GM12873 (cell line): ENCODE data around the gene PTN.

Source experiments
- CTCF ChIP-seq: IDR thresholded peaks from 2 replicates; pipeline ENCODE4 v1.5.1; 2012; ENCODE audit warnings: low read depth, mild to moderate bottlenecking, moderate library complexity, low read length, control low read depth; ENCODE audit not compliant: insufficient read depth; ENCODE audit errors: missing control alignments

PTN gene

GRCh38 chr7:137324796-137325696 is 18.5 kb downstream of the PTN start:
- TF ChIP-seq CTCF: no peak

GRCh38 chr7:137316648-137317353 is 26.7 kb downstream of the PTN start:
- no peak for TF ChIP-seq CTCF

DNA sequence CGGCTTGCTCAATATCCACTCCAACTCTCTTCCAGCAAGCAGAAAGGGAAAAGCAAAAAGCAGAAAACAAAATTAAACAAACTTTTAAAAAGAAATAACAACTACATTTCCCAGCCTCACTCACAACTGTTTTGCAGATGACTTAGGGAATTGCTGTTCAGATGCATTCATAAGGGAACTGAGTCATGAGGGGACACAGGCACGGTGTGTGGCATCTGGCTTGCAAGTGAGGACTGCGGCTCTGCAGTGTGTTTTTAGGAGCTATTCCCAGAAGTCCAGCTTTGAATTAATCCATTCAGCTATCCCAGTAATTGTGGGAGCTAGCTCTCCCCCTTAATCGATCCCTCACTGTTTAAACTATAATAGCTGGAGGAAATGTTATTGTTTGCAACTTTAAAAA is 30.3 kb downstream of the PTN start:
- TF ChIP-seq CTCF: no peak

GRCh38 chr7:137306748-137307147 is 36.8 kb downstream of the PTN start:
- TF ChIP-seq CTCF: no peak

- TF ChIP-seq CTCF: no peak
Observed at GRCh38 chr7:137305901-137306621, 37.5 kb downstream of the PTN start.

DNA sequence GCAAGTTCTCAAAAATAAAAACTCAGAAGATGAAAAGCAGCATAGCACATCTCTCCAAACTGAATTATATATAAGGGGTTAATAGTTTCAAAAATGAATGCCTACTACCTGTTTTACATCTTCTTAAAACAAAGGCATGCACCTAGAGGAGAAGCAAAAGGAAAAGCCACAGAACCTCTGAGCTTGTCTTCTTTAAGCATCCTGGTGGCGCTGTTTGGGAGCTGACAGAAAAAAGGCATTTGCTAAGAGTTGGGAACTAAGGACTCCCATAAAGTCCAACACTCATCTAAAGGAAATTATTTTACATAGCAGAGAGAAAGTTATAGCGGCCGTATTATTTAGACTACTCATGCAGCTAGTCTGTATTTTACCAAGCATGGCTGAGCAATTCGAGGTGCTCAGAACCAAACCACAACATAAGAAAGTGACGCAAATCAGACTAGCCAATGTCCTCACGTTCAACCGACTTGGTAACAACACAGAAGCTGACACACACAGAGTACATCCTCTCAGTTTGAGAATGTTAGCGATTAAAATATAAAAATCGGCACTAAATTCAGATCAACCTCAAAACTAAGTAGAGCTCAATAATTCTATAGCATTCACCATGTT is 38.8 kb downstream of the PTN start:
- TF ChIP-seq CTCF: no peak

GRCh38 chr7:137304165-137304564 is 39.4 kb downstream of the PTN start:
- TF ChIP-seq CTCF: no peak
